ENCODE results near the gene DPYSL5. TPM values are rescaled to one million over a fixed set of nuclear protein-coding genes. Genes with fewer than 3 reads are reported as not detected.

The DPYSL5 gene
- total RNA-seq, 2 donors from 2014 or later = 0.24 to 0.35 TPM

GRCh38 chr2:26892133-26892532, 44.2 kb downstream of the DPYSL5 start:
- Histone ChIP-seq H3K4me3 (no peak overlapping the region), H3K27me3 (no peaks in the 10 kb centered on the region), H3K9me3 (no peaks in the 10 kb centered on the region), H3K4me1 (no peaks in the 10 kb centered on the region), H3K27ac (no peak overlapping the region), H3K9ac (ENCODE audit: low read depth in 2 of 2, low read length in 2 of 2) (no peak overlapping the region), H3K36me3 (no peaks in the 10 kb centered on the region)
- intact Hi-C loops (cut with DNase I) = no loop called here
- DNase-seq = no peak
- no peak for TF ChIP-seq CTCF (IDR thresholded peaks at IDR 0.05)

GRCh38 chr2:26892922-26893524, 45.1 kb downstream of the DPYSL5 start:
- Histone ChIP-seq H3K27ac (no peak overlapping the region), H3K4me3 (no peak overlapping the region), H3K27me3 (no peaks in the 10 kb centered on the region), H3K9ac (ENCODE audit: low read depth in 2 of 2, low read length in 2 of 2) (no peak overlapping the region), H3K4me1 (no peaks in the 10 kb centered on the region), H3K9me3 (no peaks in the 10 kb centered on the region), H3K36me3 (no peaks in the 10 kb centered on the region)
- TF ChIP-seq CTCF (IDR thresholded peaks at IDR 0.05) = no peak
- DNase-seq = no peak
- intact Hi-C loops (cut with DNase I) = no loop called here

- no peak for TF ChIP-seq CTCF (IDR thresholded peaks at IDR 0.05)
- Histone ChIP-seq H3K9me3 (no peaks in the 10 kb centered on the region), H3K27ac (no peak overlapping the region), H3K4me3 (no peak overlapping the region), H3K9ac (ENCODE audit: low read depth in 2 of 2, low read length in 2 of 2) (no peak overlapping the region), H3K36me3 (no peaks in the 10 kb centered on the region), H3K4me1 (no peaks in the 10 kb centered on the region), H3K27me3 (no peaks in the 10 kb centered on the region)
- DNase-seq = no peak
- intact Hi-C loops (cut with DNase I) = no loop called here
Observed at GRCh38 chr2:26894136-26894535, 46.2 kb downstream of the DPYSL5 start.

- no peaks in the 10 kb centered on the region for H3K4me1 ChIP-seq
- no peak overlapping the region for H3K27ac ChIP-seq
- no peaks in the 10 kb centered on the region for H3K27me3 ChIP-seq
- DNase-seq = no peak
- intact Hi-C loops (cut with DNase I) = no loop called here
- H3K9ac ChIP-seq (ENCODE audit: low read depth in 2 of 2, low read length in 2 of 2) = no peak overlapping the region
- no peak for TF ChIP-seq CTCF (IDR thresholded peaks at IDR 0.05)
- H3K9me3 ChIP-seq = no peaks in the 10 kb centered on the region
- no peak overlapping the region for H3K4me3 ChIP-seq
- no peaks in the 10 kb centered on the region for H3K36me3 ChIP-seq
Observed at GRCh38 chr2:26897807-26898479, 50.0 kb downstream of the DPYSL5 start.

GRCh38 chr2:26898480-26899078, 50.6 kb downstream of the DPYSL5 start:
- H3K4me3 ChIP-seq = no peak overlapping the region
- no peaks in the 10 kb centered on the region for H3K9me3 ChIP-seq
- intact Hi-C loops (cut with DNase I) = no loop called here
- H3K27me3 ChIP-seq = no peaks in the 10 kb centered on the region
- no peaks in the 10 kb centered on the region for H3K4me1 ChIP-seq
- peak; percentile 24 for DNase-seq
- TF ChIP-seq CTCF (IDR thresholded peaks at IDR 0.05) = no peak
- no peak overlapping the region for H3K9ac ChIP-seq (ENCODE audit: low read depth in 2 of 2, low read length in 2 of 2)
- no peak overlapping the region for H3K27ac ChIP-seq
- no peaks in the 10 kb centered on the region for H3K36me3 ChIP-seq

Data from colonic mucosa (tissue), 4 donors.